A172 (cell line): Measurements from ENCODE around the gene PPA2. TPM values are rescaled to one million over a fixed set of nuclear protein-coding genes. Genes with fewer than 3 reads are reported as not detected.
"Not testable (repeated sequence)": the region's sequence is repeated elsewhere in the genome, so short reads cannot be mapped to it uniquely, and the experiment has no call there.

Experiments used
- DNase-seq: peaks from one replicate; pipeline ENCODE4 v3.0.0-alpha.2; 2015; ENCODE audit warnings: low spot score
- total RNA-seq: library from RNA; depleted of rRNA; stranded (reverse); fragments of >200 nt; shearing (Covaris generic); gene quantifications from 2 replicates; pipeline ENCODE4 v1.2.3, GENCODE V29; 2014; rRNA removed

The PPA2 gene
- 78.4 and 79.7 TPM in 2 replicates for total RNA-seq

- DNase-seq, result peak; percentile 77
Observed at GRCh38 chr4:105473324-105474098, at the start of gene PPA2. TSS of gene PPA2 (minus strand) at chr4:105474062. CDS start at chr4:105474050, 12 bp downstream.

GRCh38 chr4:105520819-105521790, 47.2 kb upstream of the PPA2 start:
- peak; percentile 50 for DNase-seq

- DNase-seq, result no peak
Observed at GRCh38 chr4:105510245-105510644, 36.4 kb upstream of the PPA2 start.

GRCh38 chr4:105509714-105510113, 35.9 kb upstream of the PPA2 start:
- DNase-seq, result no peak

GRCh38 chr4:105509291-105509690, 35.4 kb upstream of the PPA2 start:
- no peak for DNase-seq

GRCh38 chr4:105504744-105505143, 30.9 kb upstream of the PPA2 start:
- DNase-seq, result no peak

GRCh38 chr4:105503484-105503883, 29.6 kb upstream of the PPA2 start:
- no peak for DNase-seq

GRCh38 chr4:105496899-105497298, 23.0 kb upstream of the PPA2 start:
- no peak for DNase-seq

GRCh38 chr4:105495667-105496066, 21.8 kb upstream of the PPA2 start:
- no peak for DNase-seq

GRCh38 chr4:105490523-105490922, 16.7 kb upstream of the PPA2 start:
- no peak for DNase-seq

- no peak for DNase-seq
Observed at GRCh38 chr4:105483840-105484239, 10.0 kb upstream of the PPA2 start.

- DNase-seq, result peak; percentile 72
Observed at GRCh38 chr4:105474099-105474518, 247 bp upstream of the PPA2 start.

GRCh38 chr4:105472871-105473323, 965 bp downstream of the PPA2 start:
- no peak for DNase-seq

GRCh38 chr4:105471566-105472176, 2.2 kb downstream of the PPA2 start:
- DNase-seq, result peak; percentile 80

- DNase-seq, result no peak
Observed at GRCh38 chr4:105470766-105471165, 3.1 kb downstream of the PPA2 start.

- DNase-seq, result no peak
Observed at GRCh38 chr4:105469736-105470135, 4.1 kb downstream of the PPA2 start.

GRCh38 chr4:105466580-105466979, 7.3 kb downstream of the PPA2 start:
- no peak for DNase-seq

GRCh38 chr4:105464563-105464962, 9.3 kb downstream of the PPA2 start:
- DNase-seq, result not testable (repeated sequence)

GRCh38 chr4:105462576-105462975, 11.3 kb downstream of the PPA2 start:
- no peak for DNase-seq

GRCh38 chr4:105461621-105462382, 12.1 kb downstream of the PPA2 start:
- DNase-seq, result no peak

- DNase-seq, result peak; percentile 61
Observed at GRCh38 chr4:105461221-105461620, 12.6 kb downstream of the PPA2 start.
